Suprapubic skin (tissue), 4 donors: ENCODE data around the gene CASP6.

Experiments
- EP300 ChIP-seq: sonication (generic); formaldehyde crosslinking; IDR thresholded peaks from one replicate; pipeline ENCODE4 v1.6.1; 2017; ENCODE audit warnings: antibody characterized with exemption
- POLR2AphosphoS5 ChIP-seq, 3 donors: sonication (generic); formaldehyde crosslinking; IDR thresholded peaks; one replicate each; pipeline ENCODE4 v1.6.1; 2017; ENCODE audit warnings: antibody characterized with exemption in 3 of 3
- TF ChIP-seq, protein P1 (sequence below), 2 donors: fragments of 200-600 bp in 1 of 2; fragments of 450-650 bp in 1 of 2; sonication (generic) in 1 of 2; IDR thresholded peaks; one replicate each; pipeline ENCODE4 v1.5.1; 2016 to 2019; ENCODE audit warnings: antibody characterized with exemption in 2 of 2, mild to moderate bottlenecking in 1 of 2, moderate library complexity in 1 of 2

DNA sequence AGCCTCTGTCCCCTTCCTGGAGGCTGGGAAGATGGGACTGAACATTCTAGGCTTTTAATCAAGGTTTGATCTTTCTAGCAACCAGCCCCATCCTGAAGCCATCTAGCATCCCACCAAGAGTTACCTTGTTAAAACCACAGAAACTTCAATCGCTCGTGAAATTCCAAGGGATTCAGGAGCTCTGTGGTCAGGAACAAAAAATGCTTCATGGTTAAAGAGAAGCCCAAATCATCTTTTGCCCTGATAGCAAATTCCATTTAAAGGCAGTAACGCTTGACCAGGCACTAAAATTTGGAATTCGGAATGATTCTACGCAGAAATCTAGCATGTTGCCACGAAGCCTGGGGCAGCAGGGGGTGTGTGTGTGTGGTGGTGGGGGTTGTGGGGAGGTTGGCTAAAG lies 47.8 kb downstream of the CASP6 start:
- TF ChIP-seq, protein P1, sequence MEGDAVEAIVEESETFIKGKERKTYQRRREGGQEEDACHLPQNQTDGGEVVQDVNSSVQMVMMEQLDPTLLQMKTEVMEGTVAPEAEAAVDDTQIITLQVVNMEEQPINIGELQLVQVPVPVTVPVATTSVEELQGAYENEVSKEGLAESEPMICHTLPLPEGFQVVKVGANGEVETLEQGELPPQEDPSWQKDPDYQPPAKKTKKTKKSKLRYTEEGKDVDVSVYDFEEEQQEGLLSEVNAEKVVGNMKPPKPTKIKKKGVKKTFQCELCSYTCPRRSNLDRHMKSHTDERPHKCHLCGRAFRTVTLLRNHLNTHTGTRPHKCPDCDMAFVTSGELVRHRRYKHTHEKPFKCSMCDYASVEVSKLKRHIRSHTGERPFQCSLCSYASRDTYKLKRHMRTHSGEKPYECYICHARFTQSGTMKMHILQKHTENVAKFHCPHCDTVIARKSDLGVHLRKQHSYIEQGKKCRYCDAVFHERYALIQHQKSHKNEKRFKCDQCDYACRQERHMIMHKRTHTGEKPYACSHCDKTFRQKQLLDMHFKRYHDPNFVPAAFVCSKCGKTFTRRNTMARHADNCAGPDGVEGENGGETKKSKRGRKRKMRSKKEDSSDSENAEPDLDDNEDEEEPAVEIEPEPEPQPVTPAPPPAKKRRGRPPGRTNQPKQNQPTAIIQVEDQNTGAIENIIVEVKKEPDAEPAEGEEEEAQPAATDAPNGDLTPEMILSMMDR (IDR thresholded peaks at IDR 0.05): no peak
- TF ChIP-seq EP300 (no peak), POLR2AphosphoS5 (IDR thresholded peaks at IDR 0.05) (no peak)
